ENCODE data around the gene NDUFB3.

The NDUFB3 gene

GRCh38 chr2:201128933-201129505 lies 57.2 kb downstream of the NDUFB3 start:
- peak; percentile 81 for DNase-seq (ENCODE audit: low spot score)

GRCh38 chr2:201130524-201131186 lies 58.9 kb downstream of the NDUFB3 start:
- DNase-seq (ENCODE audit: low spot score), result peak; percentile 94

DNA sequence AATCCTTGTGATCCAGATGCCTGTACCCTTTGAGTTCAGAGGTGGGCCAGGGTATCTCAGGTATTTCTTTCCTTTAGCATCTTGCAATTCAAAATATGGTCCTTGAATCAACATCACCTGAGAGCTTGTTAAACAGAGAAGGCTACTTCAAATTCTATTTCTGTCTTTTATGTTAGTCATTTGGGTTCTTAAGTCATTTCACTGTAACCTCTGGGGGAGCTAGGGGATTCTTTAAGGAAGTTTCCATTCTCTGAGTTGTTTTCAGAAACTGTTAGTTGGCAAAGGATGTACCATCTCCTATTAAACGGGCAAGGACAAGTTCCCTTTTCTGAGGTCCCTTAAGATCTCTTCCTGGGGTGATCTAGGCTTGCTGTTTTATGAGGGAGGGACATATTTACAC lies 60.7 kb downstream of the NDUFB3 start:
- DNase-seq (ENCODE audit: low spot score), result no peak
